Measurements from ENCODE around the gene DIS3. TPM values are rescaled to one million over a fixed set of nuclear protein-coding genes. Genes with fewer than 3 reads are reported as not detected.

DIS3 gene, protein sequence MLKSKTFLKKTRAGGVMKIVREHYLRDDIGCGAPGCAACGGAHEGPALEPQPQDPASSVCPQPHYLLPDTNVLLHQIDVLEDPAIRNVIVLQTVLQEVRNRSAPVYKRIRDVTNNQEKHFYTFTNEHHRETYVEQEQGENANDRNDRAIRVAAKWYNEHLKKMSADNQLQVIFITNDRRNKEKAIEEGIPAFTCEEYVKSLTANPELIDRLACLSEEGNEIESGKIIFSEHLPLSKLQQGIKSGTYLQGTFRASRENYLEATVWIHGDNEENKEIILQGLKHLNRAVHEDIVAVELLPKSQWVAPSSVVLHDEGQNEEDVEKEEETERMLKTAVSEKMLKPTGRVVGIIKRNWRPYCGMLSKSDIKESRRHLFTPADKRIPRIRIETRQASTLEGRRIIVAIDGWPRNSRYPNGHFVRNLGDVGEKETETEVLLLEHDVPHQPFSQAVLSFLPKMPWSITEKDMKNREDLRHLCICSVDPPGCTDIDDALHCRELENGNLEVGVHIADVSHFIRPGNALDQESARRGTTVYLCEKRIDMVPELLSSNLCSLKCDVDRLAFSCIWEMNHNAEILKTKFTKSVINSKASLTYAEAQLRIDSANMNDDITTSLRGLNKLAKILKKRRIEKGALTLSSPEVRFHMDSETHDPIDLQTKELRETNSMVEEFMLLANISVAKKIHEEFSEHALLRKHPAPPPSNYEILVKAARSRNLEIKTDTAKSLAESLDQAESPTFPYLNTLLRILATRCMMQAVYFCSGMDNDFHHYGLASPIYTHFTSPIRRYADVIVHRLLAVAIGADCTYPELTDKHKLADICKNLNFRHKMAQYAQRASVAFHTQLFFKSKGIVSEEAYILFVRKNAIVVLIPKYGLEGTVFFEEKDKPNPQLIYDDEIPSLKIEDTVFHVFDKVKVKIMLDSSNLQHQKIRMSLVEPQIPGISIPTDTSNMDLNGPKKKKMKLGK
- total RNA-seq, result 30.0 TPM

DNA sequence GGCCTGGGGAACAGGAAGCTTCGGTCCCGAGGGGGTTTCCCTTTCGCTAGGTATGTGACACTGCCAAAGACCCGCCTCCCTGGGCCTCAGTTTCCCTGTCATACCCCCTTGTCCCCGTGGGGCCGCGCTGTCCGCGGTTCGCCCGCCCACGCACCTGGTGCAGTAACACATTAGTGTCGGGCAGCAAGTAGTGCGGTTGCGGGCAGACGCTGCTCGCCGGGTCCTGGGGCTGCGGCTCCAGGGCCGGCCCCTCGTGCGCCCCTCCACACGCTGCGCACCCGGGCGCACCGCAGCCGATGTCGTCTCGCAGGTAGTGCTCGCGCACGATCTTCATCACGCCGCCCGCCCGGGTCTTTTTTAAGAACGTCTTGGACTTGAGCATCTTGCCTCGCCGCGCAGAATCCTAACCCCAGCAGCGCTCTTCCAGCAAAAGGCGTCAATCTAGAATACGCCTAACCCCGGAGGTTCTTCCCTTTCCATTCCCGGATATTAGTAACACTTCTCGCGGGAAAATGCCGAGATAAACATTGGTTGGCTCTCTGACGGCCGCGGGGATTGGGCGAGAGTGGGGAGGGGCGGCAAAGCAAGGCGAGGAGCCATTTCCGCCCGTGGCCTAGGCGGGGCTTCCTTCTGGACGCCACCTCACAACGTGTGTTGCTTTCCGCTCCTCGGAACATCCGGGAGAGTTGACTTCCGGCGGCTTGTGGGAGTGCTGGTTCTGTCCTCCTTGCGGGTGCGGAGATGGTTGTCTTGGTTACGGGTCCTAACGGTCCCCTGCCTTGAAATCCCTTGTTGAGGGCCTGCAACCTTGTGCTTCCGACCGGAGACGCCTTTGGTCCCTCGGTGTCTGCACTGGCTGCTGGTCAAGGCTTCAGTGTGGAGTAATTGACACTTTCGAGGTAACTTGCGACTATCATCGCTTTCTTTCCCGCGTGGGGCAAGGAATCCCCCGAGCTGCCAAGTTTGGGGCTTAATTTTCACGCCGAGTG is at the start of gene DIS3, which contains the start of gene PIBF1:
DIS3 (minus strand) TSS at position 450 of the 989 bp plus-strand sequence; CDS start at position 382, 68 bp downstream.
PIBF1 (plus strand) TSS at position 683 of the 989 bp plus-strand sequence. CDS start 1,337 bp downstream, outside the sequence.

DNA sequence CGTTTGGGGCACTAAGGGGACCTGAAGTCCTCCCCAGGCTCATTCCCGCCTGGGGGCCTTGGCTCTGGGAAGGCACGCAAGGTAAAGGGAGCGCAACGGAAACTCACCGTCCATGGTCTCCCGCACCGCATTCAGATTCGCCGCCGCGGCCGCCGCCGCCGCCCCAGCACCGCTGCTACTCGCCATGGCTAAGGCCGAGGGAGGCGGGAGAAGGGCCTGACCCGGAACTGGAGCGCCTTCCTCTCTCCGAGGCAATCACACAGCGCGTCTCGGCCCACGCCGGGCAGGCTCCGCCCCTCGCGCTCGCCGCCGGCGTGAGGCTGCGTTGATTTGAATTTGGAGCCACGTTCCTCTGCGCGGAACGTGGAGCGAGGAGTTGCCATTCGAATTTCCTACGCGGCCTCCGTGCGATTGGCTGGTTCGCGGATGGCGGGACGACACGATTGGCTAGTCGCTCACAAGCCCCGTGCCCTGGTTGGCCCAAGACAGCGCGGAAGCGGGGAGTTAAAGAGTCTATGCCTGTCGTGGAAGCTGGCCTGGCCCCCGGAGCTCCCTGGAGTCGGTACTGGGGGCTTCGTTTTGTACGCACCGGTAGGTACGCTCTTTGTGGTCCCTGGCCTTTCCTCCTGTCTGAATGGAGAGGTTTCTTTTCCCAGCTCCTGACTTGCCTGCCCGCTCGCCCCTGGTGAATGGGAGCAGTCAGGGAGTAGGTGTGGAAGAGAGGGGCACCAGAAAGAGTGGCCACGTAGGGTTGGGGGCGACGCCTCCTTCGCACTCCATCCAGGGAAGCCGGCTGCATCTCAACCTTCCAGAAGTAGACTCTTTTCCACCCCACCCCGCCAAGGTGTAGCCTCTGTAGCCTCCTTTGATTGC is 54.0 kb downstream of the DIS3 start, which contains the start of the genes BORA and MZT1:
BORA (plus strand) TSS at position 507 of the 873 bp plus-strand sequence. CDS start 1,018 bp downstream, outside the sequence.
MZT1 (minus strand) TSS at position 213 of the 873 bp plus-strand sequence; CDS start at position 186, 27 bp downstream.

Small RNA genes lying within 50 kb of the gene (small RNA-seq; reads per million reads assigned to genes)
- not detected for gene RNU6-80P

Other genes with a start within 250 kb of the DIS3 start
- gene MZT1, start 54.3 kb downstream of the DIS3 start, total RNA-seq, result 42.7 TPM
- gene BORA, start 54.0 kb downstream of the DIS3 start, total RNA-seq, result 3.7 TPM
- gene PIBF1, start 233 bp upstream of the DIS3 start, total RNA-seq, result 36.2 TPM

All from diencephalon (tissue), 1 donor.